Thymus (tissue), 11 donors: ENCODE measurements around the gene NRL. TPM values are rescaled to one million over a fixed set of nuclear protein-coding genes. Genes with fewer than 3 reads are reported as not detected.

Experiments
- DNase-seq, 9 donors: peaks; one replicate each; pipeline ENCODE4 v3.0.0-alpha.2; 2013; ENCODE audit warnings: low spot score in 9 of 9, low read depth in 6 of 9, missing footprints in 1 of 9
- H3K27ac ChIP-seq, 2 donors: one replicate each; pipeline ENCODE4 v1.5.1; 2013; ENCODE audit warnings: control low read depth in 1 of 2, low read depth in 1 of 2, low read length in 1 of 2, mild to moderate bottlenecking in 1 of 2, moderate library complexity in 1 of 2
- H3K27me3 ChIP-seq, 2 donors: one replicate each; pipeline ENCODE4 v1.5.1; 2013; ENCODE audit warnings: low read length in 1 of 2; ENCODE audit not compliant: control insufficient read depth in 2 of 2, insufficient read depth in 1 of 2
- H3K36me3 ChIP-seq, 2 donors: one replicate each; pipeline ENCODE4 v1.5.1; 2013; ENCODE audit warnings: low read length in 1 of 2, mild to moderate bottlenecking in 1 of 2, moderate library complexity in 1 of 2; ENCODE audit not compliant: control insufficient read depth in 2 of 2, insufficient read depth in 2 of 2
- H3K4me1 ChIP-seq, 2 donors: one replicate each; pipeline ENCODE4 v1.5.1; 2013; ENCODE audit warnings: low read length in 2 of 2; ENCODE audit not compliant: control insufficient read depth in 2 of 2, insufficient read depth in 2 of 2
- H3K4me3 ChIP-seq, 2 donors: one replicate each; pipeline ENCODE4 v1.5.1; 2013; ENCODE audit warnings: low read length in 2 of 2, control low read depth in 1 of 2, mild to moderate bottlenecking in 1 of 2
- H3K9me3 ChIP-seq, 2 donors: one replicate each; pipeline ENCODE4 v1.5.1; 2013; ENCODE audit warnings: low read length in 1 of 2, mild to moderate bottlenecking in 1 of 2; ENCODE audit not compliant: control insufficient read depth in 2 of 2, insufficient read depth in 1 of 2
- WGBS: extraction: QIAGEN DNeasy Blood & Tissue Kit; methylation state at CpG from one replicate; pipeline ENCODE4 v1.1.7; 2013; 5-methylcytosine and 5-hydroxymethylcytosine counted together
- polyA plus RNA-seq: library from polyadenylated mRNA; stranded (reverse); fragments of 200-250 nt; gene quantifications from one replicate; pipeline ENCODE4 v1.2.3, GENCODE V29; 2013
- total RNA-seq: library from RNA; stranded (reverse); fragments of 120-200 nt; gene quantifications from one replicate; pipeline ENCODE4 v1.2.4, GENCODE V29; 2013
- donor health status: healthy.

NRL gene
- total and polyA plus RNA-seq, 2 donors, result 3.4 to 4.7 TPM

DNA sequence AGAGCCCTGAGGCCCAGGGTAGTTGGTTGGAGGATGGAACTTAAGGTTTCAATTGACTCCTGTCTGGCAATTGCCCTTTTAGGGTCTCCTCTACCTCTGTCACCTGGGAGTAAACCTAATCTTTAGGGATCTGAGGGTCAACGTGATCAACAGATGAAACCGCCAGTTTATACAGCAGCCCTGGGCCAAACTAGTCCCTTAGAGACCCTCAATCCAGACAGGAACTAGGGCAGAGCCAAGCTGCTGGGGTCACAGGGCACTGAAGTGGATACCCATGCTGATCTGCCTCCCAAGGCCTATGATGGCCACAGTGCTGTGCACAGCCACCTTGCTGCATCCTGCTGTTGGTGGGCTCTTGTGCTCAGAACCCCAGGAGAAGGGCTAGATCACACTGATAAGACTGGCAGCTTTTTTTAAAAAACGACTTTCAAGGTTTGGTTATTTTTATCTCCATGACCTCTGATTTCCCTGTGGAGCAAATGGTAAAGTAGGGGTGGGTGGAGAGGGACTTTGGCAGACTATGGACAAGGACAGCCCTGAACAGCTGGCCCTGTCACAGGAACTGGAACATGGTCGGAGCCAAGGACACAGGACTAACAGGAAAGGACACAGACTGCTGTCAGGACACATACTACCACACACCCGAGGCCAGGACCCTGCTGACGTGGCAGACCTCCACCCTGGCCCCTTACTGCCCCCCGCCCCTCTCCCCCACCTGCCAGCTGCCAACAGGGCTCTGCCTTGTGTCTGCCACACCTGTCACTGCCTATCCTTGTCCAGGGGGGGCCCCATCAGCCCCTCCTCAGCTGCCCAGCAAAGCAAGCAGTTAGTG, 16.2 kb upstream of the NRL start:
- H3K27me3 ChIP-seq, result no peaks in the 10 kb centered on the region
- H3K36me3 ChIP-seq, result no peaks in the 10 kb centered on the region
- no peaks in the 10 kb centered on the region for H3K9me3 ChIP-seq
- peaks cover 19 to 32% of the 10 kb centered on the region in 2 donors for H3K4me1 ChIP-seq
- WGBS, result 74% methylated on average over 7 of the region's 7 CpGs
- peak overlapping the region in 1 of 2 donors; percentile 17 for H3K27ac ChIP-seq
- H3K4me3 ChIP-seq, result no peak overlapping the region
- no peak for DNase-seq

DNA sequence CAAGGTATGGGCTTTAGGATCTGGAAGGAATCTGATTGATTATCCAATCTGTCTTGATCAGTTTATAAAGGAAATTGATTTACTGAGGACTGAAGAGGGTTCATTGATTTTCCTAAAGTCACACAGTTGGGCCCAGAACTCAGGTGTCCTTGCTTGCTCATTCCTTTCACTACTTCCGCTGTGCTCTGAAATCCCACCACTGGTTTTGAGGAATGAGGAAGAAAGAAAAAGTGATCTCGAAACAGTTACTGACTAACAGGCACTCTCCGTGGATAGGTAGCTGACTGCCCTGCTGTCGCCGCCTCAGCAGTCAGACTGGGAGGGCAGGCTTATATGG, 15.6 kb upstream of the NRL start, which contains the start of gene FITM1:
Gene FITM1 (plus strand): TSS at position 280 of the 337 bp plus-strand sequence. CDS start 905 bp downstream, outside the sequence.
- Histone ChIP-seq H3K27me3 (no peaks in the 10 kb centered on the region), H3K9me3 (no peaks in the 10 kb centered on the region), H3K4me3 (no peak within 1 kb of the TSS), H3K27ac (peak within 1 kb of the TSS in 1 of 2 donors; percentile 17), H3K4me1 (peaks cover 15 to 29% of the 10 kb centered on the region in 2 donors), H3K36me3 (no peaks in the 10 kb centered on the region)
- DNase-seq, result no peak
- 97% methylated on average over 5 of the region's 5 CpGs for WGBS

DNA sequence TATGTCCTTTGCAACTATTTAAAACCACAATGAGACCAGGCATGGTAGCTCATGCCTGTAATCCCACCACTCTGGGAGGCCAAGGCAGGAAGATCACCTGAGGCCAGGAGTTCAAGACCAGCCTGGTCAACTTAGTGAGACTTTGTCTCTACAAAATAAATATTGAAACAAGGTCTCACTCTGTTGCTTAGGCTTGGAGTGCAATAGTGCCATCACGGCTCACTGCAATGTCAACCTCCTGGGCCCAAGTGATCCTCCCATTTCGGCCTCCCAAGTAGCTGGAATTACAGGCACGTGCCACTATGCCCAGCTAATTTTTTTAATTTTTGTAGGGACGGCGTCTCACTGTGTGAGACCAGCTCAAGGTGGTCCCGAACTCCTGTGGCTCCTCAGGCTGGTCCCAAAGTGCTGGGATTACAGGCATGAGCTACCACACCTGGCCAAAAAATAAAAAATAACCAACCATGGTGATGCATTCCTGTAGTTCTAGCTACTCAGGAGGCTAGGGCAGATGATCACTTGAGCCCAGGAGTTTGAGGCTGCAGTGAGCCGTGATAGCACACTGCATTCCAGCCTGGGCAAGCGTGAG, 14.8 kb upstream of the NRL start:
- no peak for DNase-seq
- Histone ChIP-seq H3K27ac (no peak overlapping the region), H3K4me1 (peaks cover 14 to 27% of the 10 kb centered on the region in 2 donors), H3K27me3 (no peaks in the 10 kb centered on the region), H3K36me3 (no peaks in the 10 kb centered on the region), H3K9me3 (no peaks in the 10 kb centered on the region), H3K4me3 (no peak overlapping the region)
- 97% methylated on average over 8 of the region's 8 CpGs for WGBS

DNA sequence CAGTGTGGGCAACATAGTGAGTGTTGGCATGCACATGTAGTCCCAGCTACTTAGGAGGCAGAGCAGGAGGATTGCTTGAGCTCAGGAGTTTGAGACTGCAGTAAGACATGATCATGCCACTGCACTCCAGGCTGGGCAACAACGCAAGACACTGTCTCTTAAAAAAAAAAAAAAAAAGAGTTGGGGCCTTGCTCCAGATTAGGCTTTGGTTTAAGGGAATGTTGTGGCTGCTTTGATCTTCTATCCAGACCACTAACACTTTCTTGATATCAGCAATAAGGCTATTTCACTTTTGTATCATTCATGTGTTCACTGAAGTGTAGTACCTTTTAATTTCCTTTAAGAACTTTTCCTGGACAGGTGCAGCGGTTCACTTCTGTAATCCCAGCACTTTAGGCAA, 12.9 kb upstream of the NRL start:
- Histone ChIP-seq H3K27ac (no peak overlapping the region), H3K36me3 (peaks cover 16 to 17% of the 10 kb centered on the region in 2 donors), H3K9me3 (no peaks in the 10 kb centered on the region), H3K4me1 (peaks cover 12 to 35% of the 10 kb centered on the region in 2 donors), H3K27me3 (no peaks in the 10 kb centered on the region), H3K4me3 (no peak overlapping the region)
- 99% methylated on average over 2 of the region's 2 CpGs for WGBS
- no peak for DNase-seq

DNA sequence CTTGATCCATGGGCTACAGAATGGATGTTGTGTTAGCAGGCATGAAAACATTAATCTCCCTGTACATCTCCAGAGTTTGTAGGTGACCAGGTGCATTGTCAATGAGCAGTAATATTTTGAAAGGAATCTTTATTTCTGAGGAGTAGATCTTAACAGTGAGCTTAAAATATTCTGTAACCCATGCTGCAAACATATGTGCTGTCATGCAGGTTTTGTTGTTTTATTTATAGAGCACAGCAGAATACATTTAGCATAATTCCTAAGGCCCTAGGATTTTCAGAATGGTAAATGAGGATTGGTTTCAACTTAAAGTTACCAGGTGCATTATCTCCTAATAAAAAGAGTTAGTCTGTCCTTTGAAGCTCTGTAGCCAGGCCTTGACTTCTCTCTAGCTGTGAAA, 12.2 kb upstream of the NRL start:
- H3K27ac ChIP-seq, result no peak overlapping the region
- peaks cover 6 to 35% of the 10 kb centered on the region in 2 donors for H3K4me1 ChIP-seq
- H3K27me3 ChIP-seq, result no peaks in the 10 kb centered on the region
- H3K36me3 ChIP-seq, result peaks cover 21% of the 10 kb centered on the region in 2 donors
- no peaks in the 10 kb centered on the region for H3K9me3 ChIP-seq
- no peak for DNase-seq
- H3K4me3 ChIP-seq, result no peak overlapping the region

DNA sequence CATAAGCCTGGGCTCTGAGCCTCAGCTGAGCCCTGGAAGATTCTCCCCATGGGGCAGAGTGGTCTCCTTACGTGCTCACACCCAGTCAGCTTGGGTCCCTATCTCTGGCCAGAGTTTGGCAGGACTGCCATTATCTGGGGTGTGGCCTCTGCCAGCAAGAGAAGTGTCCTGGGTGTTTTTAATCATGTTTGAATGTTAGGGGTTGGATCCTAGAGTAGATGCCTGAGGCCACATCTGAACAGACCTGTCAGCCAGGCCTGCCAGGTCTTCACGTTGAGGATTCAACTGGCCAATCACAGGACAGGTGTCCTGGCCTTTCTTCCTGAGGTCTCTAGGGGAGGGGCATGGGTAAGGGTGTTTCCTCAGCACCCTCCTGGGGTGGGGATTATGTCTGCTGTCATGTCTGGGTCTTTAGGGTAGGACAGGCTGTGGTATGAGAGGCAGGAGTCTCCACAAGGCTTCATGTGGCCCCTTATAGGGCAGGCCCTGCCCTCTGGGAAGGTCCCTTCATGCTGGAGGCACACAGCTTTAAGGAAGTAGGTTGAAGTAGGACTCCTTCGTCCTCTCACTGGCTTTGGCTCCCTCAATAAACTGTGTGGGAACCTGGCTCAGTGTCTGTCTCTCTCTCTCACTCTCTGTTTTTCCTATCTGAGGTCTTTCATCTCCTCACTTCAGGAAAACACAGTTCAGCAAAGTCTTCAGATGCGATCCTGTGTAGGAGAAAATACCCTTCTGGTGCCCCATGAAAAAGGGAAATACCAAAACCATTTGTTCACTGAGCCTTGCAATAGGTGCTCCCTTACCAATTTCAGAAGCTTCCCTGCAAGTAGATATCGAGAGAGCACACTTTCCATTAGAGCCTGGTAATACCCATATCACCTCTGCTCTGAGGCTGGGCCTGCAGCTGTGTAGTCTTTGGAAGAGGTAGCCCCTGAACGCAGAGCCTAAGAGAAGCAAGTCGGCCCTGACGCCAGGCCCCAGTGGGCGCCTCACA, 9.0 kb upstream of the NRL start:
- Histone ChIP-seq H3K9me3 (no peaks in the 10 kb centered on the region), H3K27me3 (no peaks in the 10 kb centered on the region), H3K4me1 (peaks cover 5 to 31% of the 10 kb centered on the region in 2 donors), H3K36me3 (peaks cover 50% of the 10 kb centered on the region in 2 donors), H3K4me3 (no peak overlapping the region), H3K27ac (peak overlapping the region in 1 of 2 donors; percentile 56)
- DNase-seq, result no peak
- 95% methylated on average over 9 of the region's 9 CpGs for WGBS

DNA sequence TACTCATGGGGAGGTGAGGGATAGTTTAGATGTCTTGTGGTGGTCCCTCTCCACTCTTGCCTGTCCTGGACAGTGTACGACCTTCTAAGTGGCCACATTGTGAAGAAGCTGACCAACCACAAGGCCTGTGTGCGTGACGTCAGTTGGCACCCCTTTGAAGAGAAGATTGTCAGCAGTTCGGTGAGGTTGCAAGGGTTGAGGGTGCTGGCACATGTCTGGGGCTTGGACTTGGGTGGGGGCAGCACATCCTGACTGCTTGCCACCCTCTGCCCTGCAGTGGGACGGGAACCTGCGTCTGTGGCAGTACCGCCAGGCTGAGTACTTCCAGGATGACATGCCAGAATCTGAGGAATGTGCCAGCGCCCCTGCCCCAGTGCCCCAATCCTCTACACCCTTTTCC, 8.1 kb upstream of the NRL start:
- H3K36me3 ChIP-seq, result peaks cover 58 to 59% of the 10 kb centered on the region in 2 donors

DNA sequence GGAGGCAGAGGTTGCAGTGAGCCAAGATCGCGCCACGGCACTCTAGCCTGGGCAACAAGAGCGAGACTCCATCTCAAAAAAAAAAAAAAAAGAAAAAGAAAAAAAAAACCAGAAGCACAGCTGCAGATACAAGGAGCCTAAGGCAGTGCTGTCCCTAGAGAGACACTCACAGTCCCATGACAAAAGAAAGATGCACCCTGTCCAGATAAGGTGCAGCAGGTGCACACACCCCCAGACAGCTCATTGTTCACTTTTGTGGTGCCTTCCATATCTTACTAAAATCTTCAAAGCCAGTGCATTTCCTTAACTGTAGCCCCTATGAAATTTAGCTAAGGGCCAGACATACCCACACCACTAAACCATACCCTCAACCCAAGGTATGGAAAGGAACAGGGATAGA, 7.7 kb upstream of the NRL start:
- Histone ChIP-seq H3K4me3 (no peak overlapping the region), H3K36me3 (peaks cover 61 to 63% of the 10 kb centered on the region in 2 donors), H3K9me3 (no peaks in the 10 kb centered on the region), H3K27ac (peak overlapping the region in 1 of 2 donors; percentile 80), H3K27me3 (no peaks in the 10 kb centered on the region), H3K4me1 (peaks cover 6 to 31% of the 10 kb centered on the region in 2 donors)
- 67% methylated on average over 4 of the region's 4 CpGs for WGBS
- peak in 1 of 9 donors; percentile 63 for DNase-seq

More for the DNA sequence above, 8.1 kb upstream of the NRL start:
- whole genome bisulfite sequencing, result 96% methylated on average over 8 of the region's 8 CpGs
- Histone ChIP-seq H3K27me3 (no peaks in the 10 kb centered on the region), H3K4me1 (peaks cover 5 to 31% of the 10 kb centered on the region in 2 donors), H3K27ac (peak overlapping the region; percentile 54 to 80), H3K4me3 (no peak overlapping the region), H3K9me3 (no peaks in the 10 kb centered on the region)
- no peak for DNase-seq
